ENCODE results near the gene TP53.
"Not testable (repeated sequence)": the region's sequence is repeated elsewhere in the genome, so short reads cannot be mapped to it uniquely, and the experiment has no call there.

The TP53 gene

DNA sequence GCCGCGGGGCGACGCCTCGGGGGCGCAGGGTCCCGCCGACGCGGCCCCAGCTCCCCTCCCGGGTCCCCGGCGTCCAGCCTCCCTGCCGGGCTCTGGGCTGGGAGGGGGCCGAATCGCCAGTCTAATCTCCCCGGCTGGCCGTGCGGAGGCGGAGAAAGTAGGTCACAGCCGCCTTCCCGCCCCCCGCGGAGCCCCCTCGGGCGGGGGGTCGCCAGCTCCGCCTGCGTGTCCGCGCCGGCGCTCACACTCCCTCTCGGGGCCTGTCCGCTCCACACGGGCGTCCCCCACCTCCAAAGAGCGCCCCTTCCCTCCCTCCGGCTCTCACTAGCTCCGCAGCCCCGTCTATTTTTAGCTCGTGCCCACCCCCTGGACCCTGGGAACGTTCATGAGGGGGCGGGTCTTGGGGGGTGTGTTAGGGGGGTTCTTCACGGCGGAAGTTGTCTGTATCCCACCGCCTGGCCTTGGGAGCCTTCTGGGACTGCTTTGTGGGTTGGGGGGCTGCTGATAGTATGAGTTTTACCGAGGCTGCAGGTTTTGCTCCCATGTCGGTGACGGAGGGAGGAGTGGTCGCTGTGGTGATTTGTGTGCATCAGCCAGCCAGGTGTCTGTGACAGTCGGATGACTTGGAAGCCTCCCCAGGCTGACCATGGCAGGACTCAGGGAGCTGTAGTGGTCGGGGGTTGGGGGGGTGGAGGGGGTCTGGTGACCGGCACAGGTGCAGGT, 35.5 kb downstream of the TP53 start:
- Histone ChIP-seq H3K36me3 (no peaks in the 10 kb centered on the region), H3K4me1 (no peaks in the 10 kb centered on the region), H3K4me3 (ENCODE audit: low read depth, low read length) (no peak overlapping the region), H3K27me3 (peaks cover 17% of the 10 kb centered on the region), H3K9me3 (no peaks in the 10 kb centered on the region)
- no peak for DNase-seq
- TF ChIP-seq, protein P1, sequence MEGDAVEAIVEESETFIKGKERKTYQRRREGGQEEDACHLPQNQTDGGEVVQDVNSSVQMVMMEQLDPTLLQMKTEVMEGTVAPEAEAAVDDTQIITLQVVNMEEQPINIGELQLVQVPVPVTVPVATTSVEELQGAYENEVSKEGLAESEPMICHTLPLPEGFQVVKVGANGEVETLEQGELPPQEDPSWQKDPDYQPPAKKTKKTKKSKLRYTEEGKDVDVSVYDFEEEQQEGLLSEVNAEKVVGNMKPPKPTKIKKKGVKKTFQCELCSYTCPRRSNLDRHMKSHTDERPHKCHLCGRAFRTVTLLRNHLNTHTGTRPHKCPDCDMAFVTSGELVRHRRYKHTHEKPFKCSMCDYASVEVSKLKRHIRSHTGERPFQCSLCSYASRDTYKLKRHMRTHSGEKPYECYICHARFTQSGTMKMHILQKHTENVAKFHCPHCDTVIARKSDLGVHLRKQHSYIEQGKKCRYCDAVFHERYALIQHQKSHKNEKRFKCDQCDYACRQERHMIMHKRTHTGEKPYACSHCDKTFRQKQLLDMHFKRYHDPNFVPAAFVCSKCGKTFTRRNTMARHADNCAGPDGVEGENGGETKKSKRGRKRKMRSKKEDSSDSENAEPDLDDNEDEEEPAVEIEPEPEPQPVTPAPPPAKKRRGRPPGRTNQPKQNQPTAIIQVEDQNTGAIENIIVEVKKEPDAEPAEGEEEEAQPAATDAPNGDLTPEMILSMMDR (IDR thresholded peaks at IDR 0.05; ENCODE audit: low read depth, low read length) = no peak

DNA sequence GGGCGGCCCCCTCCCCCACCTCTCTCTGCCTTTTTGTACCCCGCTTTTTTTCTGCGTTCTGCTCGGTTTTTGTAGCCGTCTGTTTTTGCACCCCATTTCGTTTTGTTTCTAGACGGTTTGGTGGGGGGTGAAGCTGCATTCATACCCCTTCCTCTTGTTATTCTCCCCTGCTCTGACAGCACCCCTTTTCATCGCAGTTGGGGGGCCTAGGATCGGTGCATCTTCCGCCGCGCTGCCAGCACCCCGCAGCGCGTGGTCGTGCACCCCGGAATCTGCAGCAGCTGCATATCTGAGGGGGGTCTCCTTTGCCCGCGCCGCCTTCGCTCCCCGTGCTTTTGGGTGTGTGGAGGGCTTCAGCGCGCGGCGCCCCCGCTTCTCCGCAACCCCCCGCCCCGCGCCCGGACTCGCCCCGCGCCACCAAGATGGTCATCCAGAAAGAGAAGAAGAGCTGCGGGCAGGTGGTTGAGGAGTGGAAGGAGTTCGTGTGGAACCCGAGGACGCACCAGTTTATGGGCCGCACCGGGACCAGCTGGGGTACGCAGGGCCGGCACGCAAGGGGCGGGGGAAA, 36.1 kb downstream of the TP53 start:
- no peaks in the 10 kb centered on the region for H3K9me3 ChIP-seq
- TF ChIP-seq, protein P1 (IDR thresholded peaks at IDR 0.05; ENCODE audit: low read depth, low read length) = no peak
- DNase-seq = no peak
- H3K27me3 ChIP-seq = peaks cover 17% of the 10 kb centered on the region
- H3K36me3 ChIP-seq = no peaks in the 10 kb centered on the region
- H3K4me3 ChIP-seq (ENCODE audit: low read depth, low read length) = peak overlapping the region; percentile 20; the same call in 1 of the 2 replicates
- no peaks in the 10 kb centered on the region for H3K4me1 ChIP-seq

DNA sequence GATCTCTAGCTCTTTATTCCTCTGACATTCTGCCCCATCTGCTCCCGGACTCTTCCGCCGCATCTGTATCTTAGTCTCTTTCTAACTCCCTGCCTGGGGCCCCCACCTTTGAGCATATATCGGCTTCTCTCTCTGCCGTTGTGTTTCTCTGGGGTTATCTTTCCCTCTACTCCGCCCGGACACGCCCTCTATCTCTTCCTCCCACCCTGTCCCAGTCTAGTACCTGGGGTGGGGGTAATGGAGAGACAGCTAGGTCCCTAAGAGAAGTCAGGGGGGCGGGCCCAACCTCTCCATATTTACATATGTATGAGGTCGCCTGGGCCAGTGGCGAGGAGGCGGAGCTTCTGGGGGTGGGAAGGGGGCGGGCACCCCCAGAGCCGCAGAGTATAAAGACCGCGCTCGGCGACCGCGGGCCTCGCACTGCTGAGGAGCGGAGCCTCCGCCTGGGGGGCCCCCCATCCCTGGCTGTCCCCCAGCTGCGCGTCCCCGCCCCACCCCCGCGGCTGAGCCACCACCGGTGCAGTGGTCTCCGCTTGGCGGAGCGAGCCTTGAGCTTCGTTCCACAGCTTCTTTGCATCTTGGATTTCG, 36.7 kb downstream of the TP53 start, which contains the start of gene ATP1B2:
ATP1B2 (plus strand) TSS at position 418 of the 588 bp plus-strand sequence. CDS start 593 bp downstream, outside the sequence.
- H3K36me3 ChIP-seq = no peaks in the 10 kb centered on the region
- DNase-seq = peak; percentile 76

DNA sequence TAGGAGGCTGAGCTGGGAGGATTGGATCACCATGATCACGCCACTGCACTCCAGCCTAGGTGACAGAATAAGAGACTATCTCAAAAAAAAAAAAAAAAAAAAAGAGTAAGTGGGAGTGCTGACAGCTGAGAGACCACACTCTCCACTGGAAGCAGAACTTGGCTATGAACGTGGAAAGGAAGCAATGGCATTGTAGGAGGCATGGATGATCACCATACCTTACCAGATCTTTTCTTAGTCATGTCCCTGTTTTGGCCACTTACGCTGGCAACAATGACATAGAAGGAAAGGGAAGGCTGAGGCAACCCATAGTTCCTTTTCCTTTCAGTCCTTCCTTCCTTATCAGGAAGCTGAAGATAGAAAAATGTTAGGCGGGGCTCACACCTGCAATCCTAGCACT, 40.3 kb downstream of the TP53 start:
- H3K27me3 ChIP-seq = peaks cover 11% of the 10 kb centered on the region
- no peak for DNase-seq
- H3K9me3 ChIP-seq = no peaks in the 10 kb centered on the region
- H3K4me1 ChIP-seq = no peaks in the 10 kb centered on the region
- no peaks in the 10 kb centered on the region for H3K36me3 ChIP-seq
- TF ChIP-seq, protein P1 (IDR thresholded peaks at IDR 0.05; ENCODE audit: low read depth, low read length) = no peak
- no peak overlapping the region for H3K4me3 ChIP-seq (ENCODE audit: low read depth, low read length)

More for the DNA sequence above, 36.7 kb downstream of the TP53 start, which contains the start of gene ATP1B2:
- H3K9me3 ChIP-seq = no peaks in the 10 kb centered on the region
- peak within 1 kb of the TSS; percentile 40 for H3K4me3 ChIP-seq (ENCODE audit: low read depth, low read length)
- no peaks in the 10 kb centered on the region for H3K4me1 ChIP-seq
- peaks cover 17% of the 10 kb centered on the region for H3K27me3 ChIP-seq
- TF ChIP-seq, protein P1 (IDR thresholded peaks at IDR 0.05; ENCODE audit: low read depth, low read length) = no peak

DNA sequence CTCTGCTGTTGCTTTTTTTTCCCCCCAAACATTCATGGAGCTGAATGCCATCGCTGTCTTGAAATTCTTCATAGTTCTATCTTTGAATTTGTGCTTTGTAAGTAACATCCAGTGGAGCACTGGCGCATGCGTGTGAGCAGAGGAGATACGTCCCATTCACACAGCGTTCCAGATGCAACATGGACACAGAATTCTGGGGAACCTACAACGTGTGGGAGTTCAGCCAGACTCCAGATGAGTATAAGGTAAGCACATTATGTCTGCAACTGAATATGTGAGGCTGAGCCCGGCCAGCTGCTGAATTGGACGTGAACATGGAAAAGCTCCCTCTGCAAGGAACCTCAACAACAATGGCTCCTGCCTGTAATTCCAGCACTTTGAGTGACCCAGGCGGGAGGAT, 40.8 kb downstream of the TP53 start:
- TF ChIP-seq, protein P1 (IDR thresholded peaks at IDR 0.05; ENCODE audit: low read depth, low read length) = no peak
- DNase-seq = no peak
- Histone ChIP-seq H3K9me3 (no peaks in the 10 kb centered on the region), H3K4me1 (no peaks in the 10 kb centered on the region), H3K27me3 (peaks cover 6% of the 10 kb centered on the region), H3K36me3 (no peaks in the 10 kb centered on the region), H3K4me3 (ENCODE audit: low read depth, low read length) (no peak overlapping the region)

DNA sequence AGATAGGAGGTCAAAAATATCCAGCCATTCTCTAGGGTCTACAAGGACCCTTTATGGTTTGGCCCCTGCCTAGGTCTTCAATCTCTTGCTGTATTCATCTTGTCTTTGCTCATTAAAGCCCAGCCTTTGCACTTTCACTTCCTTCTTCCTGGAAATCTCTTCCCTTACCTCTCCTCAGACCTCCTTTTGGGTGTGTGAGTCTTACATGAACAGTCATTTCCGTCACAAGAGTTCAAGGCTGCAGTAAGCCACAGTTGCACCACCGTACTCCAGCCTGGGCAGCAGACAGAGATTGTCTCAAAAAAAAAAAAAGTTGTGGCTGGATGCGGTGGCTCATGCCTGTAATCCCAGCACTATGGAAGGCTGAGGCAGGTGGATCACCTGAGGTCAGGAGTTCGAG, 42.5 kb downstream of the TP53 start:
- Histone ChIP-seq H3K9me3 (no peaks in the 10 kb centered on the region), H3K36me3 (no peaks in the 10 kb centered on the region), H3K4me3 (ENCODE audit: low read depth, low read length) (no peak overlapping the region), H3K4me1 (no peaks in the 10 kb centered on the region), H3K27me3 (no peaks in the 10 kb centered on the region)
- DNase-seq = no peak
- TF ChIP-seq, protein P1 (IDR thresholded peaks at IDR 0.05; ENCODE audit: low read depth, low read length) = no peak

DNA sequence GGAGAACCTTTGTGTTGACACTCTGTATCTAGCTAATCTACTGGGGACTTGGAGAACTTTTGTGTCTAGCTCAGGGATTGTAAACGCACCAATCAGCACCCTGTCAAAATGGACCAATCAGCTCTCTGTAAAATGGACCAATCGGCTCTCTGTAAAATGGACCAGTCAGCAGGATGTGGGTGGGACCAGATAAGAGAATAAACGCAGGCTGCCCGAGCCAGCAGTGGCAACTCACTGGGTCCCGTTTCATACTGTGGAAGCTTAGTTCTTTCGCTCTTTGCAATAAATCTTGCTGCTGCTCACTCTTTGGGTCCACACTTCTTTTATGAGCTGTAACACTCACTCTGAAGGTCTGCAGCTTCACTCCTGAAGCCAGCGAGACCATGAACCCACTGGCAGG, 45.7 kb downstream of the TP53 start:
- not testable (repeated sequence) for H3K36me3 ChIP-seq, H3K9me3 ChIP-seq

More for the DNA sequence above, 45.7 kb downstream of the TP53 start:
- H3K4me1 ChIP-seq; H3K27me3 ChIP-seq; DNase-seq; H3K4me3 ChIP-seq (ENCODE audit: low read depth, low read length): not testable (repeated sequence)
